ENCODE data around the gene SOS2. TPM values are rescaled to one million over a fixed set of nuclear protein-coding genes. Genes with fewer than 3 reads are reported as not detected.

SOS2 gene
- 73.8 TPM for total RNA-seq

GRCh38 chr14:50231475-50232275 lies at the start of gene SOS2:
SOS2 (minus strand) TSS chr14:50231578; CDS start chr14:50231283, 295 bp downstream.

GRCh38 chr14:50116181-50116956 lies 115.0 kb downstream of the SOS2 start, which contains the start of gene VCPKMT:
VCPKMT (minus strand) TSS chr14:50116572; CDS start chr14:50116552, 20 bp downstream.

Small RNA genes lying within 50 kb of the gene (small RNA-seq; reads per million reads assigned to genes)
- not detected for gene RF00019

Other genes with a start within 250 kb of the SOS2 start
- gene VCPKMT, start 115.0 kb downstream of the SOS2 start, total RNA-seq, result 11.3 TPM
- gene L2HGDH, start 80.7 kb upstream of the SOS2 start, total RNA-seq, result 15.7 TPM
- 10.6 TPM for gene DMAC2L, start 80.7 kb upstream of the SOS2 start, total RNA-seq
- gene CDKL1, start 165.3 kb upstream of the SOS2 start, total RNA-seq, result 11.3 TPM

Measured in diencephalon (tissue), 1 donor.